HepG2 (cell line): ENCODE results near the gene SLX4. TPM values are rescaled to one million over a fixed set of nuclear protein-coding genes. Genes with fewer than 3 reads are reported as not detected.
A peak's percentile ranks its signal among the peaks of the same experiment; 100 is the strongest.

Experiments used
- CHD2 ChIP-seq: IDR thresholded peaks from 2 replicates; pipeline ENCODE4 v1.6.1; 2011; ENCODE audit warnings: low read depth, low read length, improper control_type of control experiment
- FOXO1 ChIP-seq: sonication (generic); formaldehyde crosslinking; IDR thresholded peaks from 2 replicates; pipeline ENCODE4 v1.4.0; 2020; ENCODE audit warnings: missing genetic modification reagents
- HNRNPL ChIP-seq: fragments of 200-400 bp; formaldehyde crosslinking; IDR thresholded peaks from 2 replicates; pipeline ENCODE4 v1.6.1; 2017; ENCODE audit warnings: mild to moderate bottlenecking, low read depth, low read length
- ISL2 ChIP-seq: sonication (generic); formaldehyde crosslinking; IDR thresholded peaks from 2 replicates; pipeline ENCODE4 v1.5.0; 2020; ENCODE audit warnings: missing genetic modification reagents
- MTF1 ChIP-seq: sonication (generic); formaldehyde crosslinking; IDR thresholded peaks from 2 replicates; pipeline ENCODE4 v1.5.0; 2020; ENCODE audit warnings: missing genetic modification reagents
- NBN ChIP-seq: fragments of 450-650 bp; conservative IDR thresholded peaks from 2 replicates; pipeline ENCODE4 v1.6.1; 2017
- NFIC ChIP-seq: IDR thresholded peaks from 2 replicates; pipeline ENCODE4 v1.6.1; 2012; ENCODE audit warnings: mild to moderate bottlenecking, low read length, inconsistent platforms
- SALL1 ChIP-seq: sonication (generic); formaldehyde crosslinking; IDR thresholded peaks from 2 replicates; pipeline ENCODE4 v1.8.0; 2022; ENCODE audit warnings: mild to moderate bottlenecking, missing genetic modification reagents
- UBTF ChIP-seq: sonication (generic); formaldehyde crosslinking; IDR thresholded peaks from 2 replicates; pipeline ENCODE4 v1.4.0; 2020; ENCODE audit warnings: mild to moderate bottlenecking, missing genetic modification reagents
- ZBTB25 ChIP-seq: IDR thresholded peaks from 2 replicates; pipeline ENCODE4 v1.6.1; 2018; ENCODE audit warnings: missing genetic modification reagents
- ZBTB39 ChIP-seq: sonication (generic); formaldehyde crosslinking; IDR thresholded peaks from 2 replicates; pipeline ENCODE4 v1.5.0; 2020; ENCODE audit warnings: missing genetic modification reagents
- ZKSCAN5 ChIP-seq: sonication (generic); formaldehyde crosslinking; IDR thresholded peaks from 2 replicates; pipeline ENCODE4 v1.5.1; 2020; ENCODE audit warnings: mild to moderate bottlenecking, missing genetic modification reagents
- ZNF292 ChIP-seq: sonication (generic); formaldehyde crosslinking; IDR thresholded peaks from 2 replicates; pipeline ENCODE4 v1.8.1; 2022; ENCODE audit warnings: mild to moderate bottlenecking, low read depth, missing genetic modification reagents, borderline replicate concordance
- ZNF510 ChIP-seq: sonication (generic); formaldehyde crosslinking; IDR thresholded peaks from 2 replicates; pipeline ENCODE4 v1.4.0; 2020; ENCODE audit warnings: low read depth, mild to moderate bottlenecking, missing genetic modification reagents
- ZNF644 ChIP-seq: IDR thresholded peaks from 2 replicates; pipeline ENCODE4 v1.6.1; 2016; ENCODE audit warnings: low read depth
- ZNF724P ChIP-seq: sonication (generic); formaldehyde crosslinking; IDR thresholded peaks from 2 replicates; pipeline ENCODE4 v1.8.0; 2022; ENCODE audit warnings: missing genetic modification reagents, borderline replicate concordance
- ZNF790 ChIP-seq: sonication (generic); formaldehyde crosslinking; IDR thresholded peaks from 2 replicates; pipeline ENCODE4 v1.8.0; 2022; ENCODE audit warnings: missing genetic modification reagents, mild to moderate bottlenecking, borderline replicate concordance
- polyA plus RNA-seq, 8 experiments: library from polyadenylated mRNA; depleted of rRNA in 3 of 8; stranded (reverse) in 7 of 8; unstranded in 1 of 8; fragments of >200 nt; fragmentation: Illumina TruSeq in 4 of 8; extraction: Trizol in 4 of 8; gene quantifications; 2 replicates each; pipeline versions ENCODE4 v1.2.1 to v1.2.3, GENCODE V29; 2011 to 2016; ENCODE audit warnings: low read depth in 4 of 8, missing spikeins in 1 of 8, mixed read lengths in 1 of 8; ENCODE audit not compliant: insufficient read depth in 1 of 8
- total RNA-seq, 5 experiments: library from RNA; depleted of rRNA; stranded (reverse); fragments of >200 nt; fragmentation: Illumina TruSeq; extraction: Trizol; gene quantifications; 2 replicates each; pipeline ENCODE4 v1.2.3, GENCODE V29; 2016; ENCODE audit warnings: low read depth in 1 of 5
- TF ChIP-seq, protein P1 (sequence below): sonication (generic); formaldehyde crosslinking; IDR thresholded peaks from 2 replicates; pipeline ENCODE4 v1.8.0; 2022; ENCODE audit warnings: missing genetic modification reagents, mild to moderate bottlenecking, inconsistent platforms, borderline replicate concordance
- TF ChIP-seq, protein P2 (sequence below): sonication (generic); formaldehyde crosslinking; conservative IDR thresholded peaks from 2 replicates; pipeline ENCODE4 v1.8.0; 2022; ENCODE audit warnings: mild to moderate bottlenecking, moderate library complexity, missing genetic modification reagents
- TF ChIP-seq, protein P3 (sequence below): sonication (generic); formaldehyde crosslinking; conservative IDR thresholded peaks from 2 replicates; pipeline ENCODE4 v1.4.0; 2020; ENCODE audit warnings: missing genetic modification reagents

The SLX4 gene
- total and polyA plus RNA-seq, 2 of the 13 experiments (the other 11 are each of a cell fraction or from before 2014, with no cell fraction given) = 1.1 to 3.6 TPM

GRCh38 chr16:3640207-3640606 is 28.8 kb upstream of the SLX4 start (continued):
- TF ChIP-seq, protein P1, sequence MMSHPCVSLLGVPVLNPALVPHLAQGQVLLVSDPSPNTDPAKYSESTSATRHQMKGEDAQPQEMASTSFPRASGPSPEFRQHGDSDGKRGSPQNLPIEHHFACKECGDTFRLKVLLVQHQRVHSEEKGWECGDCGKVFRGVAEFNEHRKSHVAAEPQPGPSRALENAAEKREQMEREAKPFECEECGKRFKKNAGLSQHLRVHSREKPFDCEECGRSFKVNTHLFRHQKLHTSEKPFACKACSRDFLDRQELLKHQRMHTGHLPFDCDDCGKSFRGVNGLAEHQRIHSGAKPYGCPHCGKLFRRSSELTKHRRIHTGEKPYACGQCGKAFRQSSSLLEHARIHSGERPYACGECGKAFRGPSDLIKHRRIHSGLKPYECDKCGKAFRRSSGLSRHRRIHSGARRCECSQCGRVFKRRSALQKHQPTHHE = no peak
- TF ChIP-seq MTF1 (CRISPR knock-in tag) (no peak), ZBTB25 (CRISPR knock-in tag) (0 out of 2 replicates have a peak, but pooled peaks have one; percentile 17), ZNF724P (no peak), ZNF790 (CRISPR knock-in tag) (no peak), ZNF644 (CRISPR knock-in tag) (no peak), FOXO1 (CRISPR knock-in tag) (peak; percentile 27; the same call in 1 of the 2 replicates), NFIC (no peak), ZKSCAN5 (CRISPR knock-in tag) (no peak), UBTF (peak; percentile 51; the same call in 1 of the 2 replicates), ZBTB39 (CRISPR knock-in tag) (no peak), NBN (no peak), ZNF510 (CRISPR knock-in tag) (no peak), ZNF292 (CRISPR knock-in tag) (peak; percentile 94; the same call in 1 of the 2 replicates), ISL2 (CRISPR knock-in tag) (no peak), SALL1 (peak; percentile 71), CHD2 (no peak), HNRNPL (no peak)
- TF ChIP-seq, protein P2, sequence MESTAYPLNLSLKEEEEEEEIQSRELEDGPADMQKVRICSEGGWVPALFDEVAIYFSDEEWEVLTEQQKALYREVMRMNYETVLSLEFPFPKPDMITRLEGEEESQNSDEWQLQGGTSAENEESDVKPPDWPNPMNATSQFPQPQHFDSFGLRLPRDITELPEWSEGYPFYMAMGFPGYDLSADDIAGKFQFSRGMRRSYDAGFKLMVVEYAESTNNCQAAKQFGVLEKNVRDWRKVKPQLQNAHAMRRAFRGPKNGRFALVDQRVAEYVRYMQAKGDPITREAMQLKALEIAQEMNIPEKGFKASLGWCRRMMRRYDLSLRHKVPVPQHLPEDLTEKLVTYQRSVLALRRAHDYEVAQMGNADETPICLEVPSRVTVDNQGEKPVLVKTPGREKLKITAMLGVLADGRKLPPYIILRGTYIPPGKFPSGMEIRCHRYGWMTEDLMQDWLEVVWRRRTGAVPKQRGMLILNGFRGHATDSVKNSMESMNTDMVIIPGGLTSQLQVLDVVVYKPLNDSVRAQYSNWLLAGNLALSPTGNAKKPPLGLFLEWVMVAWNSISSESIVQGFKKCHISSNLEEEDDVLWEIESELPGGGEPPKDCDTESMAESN (CRISPR knock-in tag) = no peak
- TF ChIP-seq, protein P3, sequence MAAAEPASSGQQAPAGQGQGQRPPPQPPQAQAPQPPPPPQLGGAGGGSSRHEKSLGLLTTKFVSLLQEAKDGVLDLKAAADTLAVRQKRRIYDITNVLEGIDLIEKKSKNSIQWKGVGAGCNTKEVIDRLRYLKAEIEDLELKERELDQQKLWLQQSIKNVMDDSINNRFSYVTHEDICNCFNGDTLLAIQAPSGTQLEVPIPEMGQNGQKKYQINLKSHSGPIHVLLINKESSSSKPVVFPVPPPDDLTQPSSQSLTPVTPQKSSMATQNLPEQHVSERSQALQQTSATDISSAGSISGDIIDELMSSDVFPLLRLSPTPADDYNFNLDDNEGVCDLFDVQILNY (CRISPR knock-in tag) = no peak
